Esophagus muscularis mucosa (tissue), 3 donors: ENCODE data around the gene TNNT1.

ENCODE experiments used
- CTCF ChIP-seq, 3 experiments: fragments of 200-600 bp in 2 of 3; fragments of 450-650 bp in 1 of 3; sonication (generic) in 2 of 3; IDR thresholded peaks; one replicate each; pipeline ENCODE4 v1.5.1; 2017 to 2019; ENCODE audit warnings: antibody characterized with exemption in 3 of 3, mild to moderate bottlenecking in 2 of 3, moderate library complexity in 1 of 3
- POLR2A ChIP-seq: fragments of 450-650 bp; IDR thresholded peaks from one replicate; pipeline ENCODE4 v1.6.1; 2017; ENCODE audit warnings: antibody characterized with exemption, moderate library complexity, mild to moderate bottlenecking, low read depth
- POLR2AphosphoS5 ChIP-seq, 2 donors: sonication (generic); formaldehyde crosslinking; IDR thresholded peaks; one replicate each; pipeline ENCODE4 v1.6.1; 2017; ENCODE audit warnings: antibody characterized with exemption in 2 of 2

DNA sequence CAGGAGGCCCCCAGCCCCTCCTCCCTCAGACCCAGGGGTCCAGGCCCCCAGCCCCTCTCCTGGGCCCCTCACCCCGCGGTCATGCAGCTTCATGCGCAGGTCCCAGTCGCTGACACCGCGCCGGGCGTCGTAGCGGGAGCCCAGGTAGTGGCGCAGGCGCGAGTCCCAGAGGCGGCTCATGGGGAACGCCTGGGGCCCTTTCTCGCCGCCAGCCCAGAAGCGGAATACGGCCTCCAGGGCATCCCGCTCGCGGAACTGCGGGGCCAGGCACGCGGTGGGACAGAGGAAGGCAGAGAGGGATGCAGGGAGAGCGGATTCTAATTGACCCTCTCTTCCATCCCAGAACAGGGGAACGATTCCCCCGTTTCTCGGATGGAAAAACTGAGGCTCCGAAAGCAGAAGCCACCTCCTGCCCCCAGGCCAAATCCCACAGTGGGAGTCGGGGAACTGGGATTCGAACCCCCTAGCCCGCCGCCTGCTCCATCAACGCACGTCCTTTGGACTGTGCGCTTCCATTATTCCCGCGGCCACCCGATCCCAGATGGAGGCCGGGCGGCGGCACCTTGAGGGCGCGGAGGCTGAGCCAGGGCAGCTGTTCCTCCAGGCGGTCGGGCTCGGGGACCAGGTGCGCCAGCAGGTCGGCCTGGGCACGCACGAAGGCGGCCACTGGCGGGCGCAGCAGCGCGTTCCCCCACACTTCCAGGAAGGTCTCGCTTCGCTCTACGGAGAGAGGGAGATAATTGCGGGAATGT, 12.7 kb upstream of the TNNT1 start:
- no peak for TF ChIP-seq CTCF (IDR thresholded peaks at IDR 0.05)
- no peak for TF ChIP-seq POLR2AphosphoS5 (IDR thresholded peaks at IDR 0.05)
- TF ChIP-seq POLR2A = no peak
